Stimulated activated CD8-positive, alpha-beta memory T cell treated with anti-CD3 and anti-CD28 coated beads, Interleukin-7, amount 100 ng/mL, for 4 hours (primary cell): ENCODE data around the gene HLA-A.

Experiments used
- DNase-seq, 2 donors: peaks; one replicate each; pipeline ENCODE4 v3.0.0-alpha.2; 2020; ENCODE audit warnings: low read depth in 2 of 2

HLA-A gene

GRCh38 chr6:29989211-29989610, 46.9 kb downstream of the HLA-A start:
- DNase-seq, result no peak

- DNase-seq, result no peak
Observed at GRCh38 chr6:29990931-29991330, 48.6 kb downstream of the HLA-A start.

- DNase-seq, result no peak
Observed at GRCh38 chr6:29992807-29993206, 50.5 kb downstream of the HLA-A start.

GRCh38 chr6:29994826-29995225, 52.5 kb downstream of the HLA-A start:
- DNase-seq, result no peak

- no peak for DNase-seq
Observed at GRCh38 chr6:29995340-29995777, 53.0 kb downstream of the HLA-A start.
